Neural crest cell (in vitro differentiated cells): Measurements from ENCODE around the gene C1orf52. TPM values are rescaled to one million over a fixed set of nuclear protein-coding genes. Genes with fewer than 3 reads are reported as not detected.

Experiments used
- DNase-seq: peaks from one replicate; pipeline ENCODE4 v3.0.0; 2021; ENCODE audit warnings: low read depth, mixed read lengths, low spot score
- H3K27ac Mint-ChIP-seq: one replicate; pipeline ENCODE4 v1.8.0; 2021; ENCODE audit warnings: mild to moderate bottlenecking, mixed read lengths; ENCODE audit not compliant: unreplicated experiment
- H3K27me3 Mint-ChIP-seq: 2 replicates; pipeline ENCODE4 v1.8.0; 2021; ENCODE audit warnings: low read depth, mild to moderate bottlenecking, mixed read lengths
- H3K36me3 Mint-ChIP-seq: 2 replicates; pipeline ENCODE4 v1.8.0; 2021; ENCODE audit warnings: low read depth, mild to moderate bottlenecking, mixed read lengths
- H3K4me1 Mint-ChIP-seq: 2 replicates; pipeline ENCODE4 v1.8.0; 2021; ENCODE audit warnings: mixed read lengths
- H3K4me3 Mint-ChIP-seq: one replicate; pipeline ENCODE4 v1.8.0; 2021; ENCODE audit warnings: mild to moderate bottlenecking, mixed read lengths
- H3K9me3 Mint-ChIP-seq: 2 replicates; pipeline ENCODE4 v1.8.0; 2021; ENCODE audit warnings: mixed read lengths
- total RNA-seq: library from RNA; stranded (reverse); gene quantifications from 2 replicates; pipeline ENCODE4 v1.2.1, GENCODE V29; 2021
- TF ChIP-seq, protein P1 (sequence below): fragments of 200-600 bp; sonication (generic); conservative IDR thresholded peaks from 2 replicates; pipeline ENCODE4 v1.5.0; 2021; ENCODE audit warnings: antibody characterized with exemption, mild to moderate bottlenecking

C1orf52 gene
- total RNA-seq, 1 donor from 2014 or later = 30.9 TPM

DNA sequence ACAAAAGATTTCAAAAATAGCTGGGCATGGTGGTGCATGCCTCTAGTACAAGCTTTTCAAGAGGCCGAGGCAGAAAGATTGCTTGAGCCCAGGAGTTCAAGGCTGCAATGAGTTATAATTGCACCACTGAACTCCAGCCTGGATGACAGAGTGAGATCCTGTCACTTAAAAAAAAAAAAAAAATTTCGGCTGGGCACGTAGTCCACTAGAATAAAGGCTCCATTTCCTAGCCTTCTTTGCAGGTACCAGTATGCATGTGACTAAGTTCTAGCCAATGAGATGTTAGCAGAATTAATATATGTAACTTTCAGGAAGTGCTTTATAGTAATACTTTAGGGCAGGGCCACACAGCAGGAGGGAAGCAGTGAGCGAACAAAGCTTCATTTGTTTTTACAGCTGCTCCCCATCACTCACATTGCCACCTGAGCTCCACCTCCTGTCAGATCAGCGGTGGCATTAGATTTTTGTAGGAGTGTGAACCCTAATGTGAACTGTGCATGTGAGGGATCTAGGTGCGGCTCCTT is 29.8 kb downstream of the C1orf52 start:
- Mint-ChIP-seq H3K4me3 (no peak overlapping the region), H3K27ac (no peak overlapping the region)
- TF ChIP-seq, protein P1, sequence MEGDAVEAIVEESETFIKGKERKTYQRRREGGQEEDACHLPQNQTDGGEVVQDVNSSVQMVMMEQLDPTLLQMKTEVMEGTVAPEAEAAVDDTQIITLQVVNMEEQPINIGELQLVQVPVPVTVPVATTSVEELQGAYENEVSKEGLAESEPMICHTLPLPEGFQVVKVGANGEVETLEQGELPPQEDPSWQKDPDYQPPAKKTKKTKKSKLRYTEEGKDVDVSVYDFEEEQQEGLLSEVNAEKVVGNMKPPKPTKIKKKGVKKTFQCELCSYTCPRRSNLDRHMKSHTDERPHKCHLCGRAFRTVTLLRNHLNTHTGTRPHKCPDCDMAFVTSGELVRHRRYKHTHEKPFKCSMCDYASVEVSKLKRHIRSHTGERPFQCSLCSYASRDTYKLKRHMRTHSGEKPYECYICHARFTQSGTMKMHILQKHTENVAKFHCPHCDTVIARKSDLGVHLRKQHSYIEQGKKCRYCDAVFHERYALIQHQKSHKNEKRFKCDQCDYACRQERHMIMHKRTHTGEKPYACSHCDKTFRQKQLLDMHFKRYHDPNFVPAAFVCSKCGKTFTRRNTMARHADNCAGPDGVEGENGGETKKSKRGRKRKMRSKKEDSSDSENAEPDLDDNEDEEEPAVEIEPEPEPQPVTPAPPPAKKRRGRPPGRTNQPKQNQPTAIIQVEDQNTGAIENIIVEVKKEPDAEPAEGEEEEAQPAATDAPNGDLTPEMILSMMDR = no peak

DNA sequence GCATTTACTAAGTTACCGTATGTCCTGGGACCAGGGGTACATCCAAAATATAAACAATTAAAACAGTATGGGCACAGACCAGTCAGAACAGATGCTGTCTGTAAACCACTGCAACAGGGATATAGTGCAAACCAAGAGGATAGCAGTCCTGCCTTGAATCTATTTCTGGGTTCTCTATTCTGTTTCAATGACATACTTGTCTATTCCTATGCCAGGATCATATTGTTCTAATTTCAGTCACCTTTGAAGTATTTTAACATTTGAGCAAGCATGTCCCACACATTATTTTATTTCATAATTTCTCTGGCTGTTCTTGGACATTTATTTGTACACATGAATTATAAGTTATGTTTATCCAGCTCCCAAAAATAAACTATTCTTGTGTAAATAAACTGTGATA is 30.5 kb downstream of the C1orf52 start:
- no peaks in the 10 kb centered on the region for H3K36me3 Mint-ChIP-seq
- peaks cover 18% of the 10 kb centered on the region for H3K4me1 Mint-ChIP-seq
- no peak for DNase-seq
- no peaks in the 10 kb centered on the region for H3K9me3 Mint-ChIP-seq
- TF ChIP-seq, protein P1 = no peak
- peaks cover 2% of the 10 kb centered on the region for H3K27me3 Mint-ChIP-seq
- H3K27ac Mint-ChIP-seq = no peak overlapping the region
- no peak overlapping the region for H3K4me3 Mint-ChIP-seq

More for the DNA sequence above, 29.8 kb downstream of the C1orf52 start:
- no peak for DNase-seq
- no peaks in the 10 kb centered on the region for H3K36me3 Mint-ChIP-seq
- peaks cover 2% of the 10 kb centered on the region for H3K27me3 Mint-ChIP-seq
- peaks cover 18% of the 10 kb centered on the region for H3K4me1 Mint-ChIP-seq
- no peaks in the 10 kb centered on the region for H3K9me3 Mint-ChIP-seq

DNA sequence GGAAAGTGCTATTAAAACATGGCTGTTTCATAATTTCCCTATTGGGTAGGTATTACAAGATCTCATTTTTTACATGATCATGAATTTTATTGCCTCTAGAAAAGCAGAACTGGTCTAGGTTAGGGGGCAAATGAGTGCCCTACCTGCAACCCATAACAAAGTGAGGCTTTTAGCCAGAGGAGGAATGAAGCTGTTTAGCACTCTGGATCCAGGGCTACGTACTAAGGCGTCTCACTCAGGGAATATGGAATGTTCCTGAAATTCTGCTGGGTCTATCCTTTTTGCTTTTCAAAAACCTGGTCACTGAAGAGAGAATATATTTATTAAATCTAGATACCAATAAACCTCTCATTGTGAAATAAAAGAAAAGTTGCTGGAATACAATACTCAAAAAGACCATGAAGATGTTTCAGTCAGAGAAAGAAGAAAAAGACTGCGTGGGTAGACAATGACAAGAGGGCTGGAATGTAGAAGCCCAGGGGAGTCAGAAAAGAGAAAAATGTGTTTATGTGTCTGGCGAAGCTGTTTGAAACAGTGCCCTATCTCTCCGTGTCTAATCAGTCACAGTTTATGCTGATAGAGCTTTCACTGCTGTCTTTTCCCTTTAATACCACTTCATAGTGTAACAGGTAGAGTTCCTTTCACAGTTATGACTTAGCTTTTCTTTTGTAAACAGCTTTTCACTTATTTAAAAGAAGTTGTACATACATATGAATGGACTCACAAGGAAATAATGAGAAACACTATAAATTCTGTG is 33.7 kb downstream of the C1orf52 start:
- Mint-ChIP-seq H3K36me3 (no peaks in the 10 kb centered on the region), H3K9me3 (no peaks in the 10 kb centered on the region), H3K4me1 (peaks cover 18% of the 10 kb centered on the region), H3K4me3 (no peak overlapping the region), H3K27me3 (peaks cover 2% of the 10 kb centered on the region), H3K27ac (no peak overlapping the region)
- TF ChIP-seq, protein P1 = no peak
- no peak for DNase-seq

DNA sequence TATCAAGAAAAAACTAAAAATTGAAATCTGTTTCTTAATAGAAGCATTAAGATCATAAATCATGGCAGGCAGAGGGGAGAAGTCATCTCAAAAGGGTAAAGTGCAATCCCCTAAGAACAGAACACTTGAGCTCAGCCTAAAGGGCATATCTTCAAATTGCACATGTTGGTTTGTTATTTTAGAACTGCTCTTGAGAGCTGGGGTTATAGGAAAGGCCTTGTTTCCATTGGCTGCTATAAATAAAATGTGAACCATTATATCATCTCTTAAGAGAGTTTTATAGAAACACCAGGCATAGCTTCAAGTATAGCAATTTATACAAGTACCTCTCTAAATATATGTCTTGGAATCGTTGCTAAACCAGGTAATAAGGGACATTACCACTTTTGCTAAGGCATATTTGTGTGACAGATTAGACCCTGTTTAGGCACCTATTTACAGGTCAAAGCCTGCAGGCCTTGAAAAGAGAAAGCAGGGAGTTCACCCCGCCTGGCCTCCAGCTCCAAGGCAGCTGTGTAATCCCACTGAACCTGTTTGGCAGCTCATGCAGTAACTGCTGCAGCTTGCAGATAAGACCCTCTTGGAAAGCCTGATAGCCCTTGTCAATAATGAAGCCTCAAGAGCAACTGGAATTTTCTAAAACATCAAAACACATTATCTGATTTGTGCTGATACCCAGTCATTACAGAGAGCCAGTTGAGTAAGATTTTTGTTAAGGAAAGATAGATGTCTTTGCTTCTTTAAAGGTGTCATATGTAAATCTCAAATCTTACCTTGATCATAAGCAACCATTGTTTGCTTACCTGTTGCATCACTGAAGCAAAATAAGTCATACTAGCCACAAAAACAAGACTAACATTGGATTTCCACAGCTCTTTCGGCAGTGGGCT is 34.5 kb downstream of the C1orf52 start:
- Mint-ChIP-seq H3K4me3 (no peak overlapping the region), H3K27ac (no peak overlapping the region), H3K36me3 (no peaks in the 10 kb centered on the region), H3K9me3 (no peaks in the 10 kb centered on the region), H3K4me1 (peaks cover 18% of the 10 kb centered on the region), H3K27me3 (peaks cover 2% of the 10 kb centered on the region)
- no peak for DNase-seq
- TF ChIP-seq, protein P1 = no peak

DNA sequence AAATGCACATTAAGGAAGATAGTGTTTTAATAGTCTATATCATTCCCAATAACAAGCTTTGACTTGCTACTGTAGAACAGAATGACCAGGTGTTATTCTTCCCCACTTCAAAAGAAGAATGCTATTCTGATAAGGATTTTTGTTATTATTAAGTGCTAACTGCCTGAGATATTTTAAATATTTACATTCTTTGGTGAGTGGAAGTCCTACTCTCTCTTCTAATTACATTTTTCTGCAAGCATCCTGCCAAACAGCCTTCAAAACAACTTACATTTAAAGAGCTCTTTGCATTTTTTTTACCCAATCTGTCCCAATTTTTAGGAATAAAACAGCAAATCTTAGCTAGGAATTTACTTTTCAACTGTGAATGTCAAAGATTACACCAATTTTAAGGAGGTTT is 35.2 kb downstream of the C1orf52 start:
- H3K27ac Mint-ChIP-seq = no peak overlapping the region
- peaks cover 18% of the 10 kb centered on the region for H3K4me1 Mint-ChIP-seq
- TF ChIP-seq, protein P1 = no peak

More for the DNA sequence above, 35.2 kb downstream of the C1orf52 start:
- H3K27me3 Mint-ChIP-seq = peaks cover 2% of the 10 kb centered on the region
- no peaks in the 10 kb centered on the region for H3K9me3 Mint-ChIP-seq
- H3K36me3 Mint-ChIP-seq = no peaks in the 10 kb centered on the region
- DNase-seq = no peak
- no peak overlapping the region for H3K4me3 Mint-ChIP-seq
